ENCODE results near the gene TMEM200A.

The TMEM200A gene

DNA sequence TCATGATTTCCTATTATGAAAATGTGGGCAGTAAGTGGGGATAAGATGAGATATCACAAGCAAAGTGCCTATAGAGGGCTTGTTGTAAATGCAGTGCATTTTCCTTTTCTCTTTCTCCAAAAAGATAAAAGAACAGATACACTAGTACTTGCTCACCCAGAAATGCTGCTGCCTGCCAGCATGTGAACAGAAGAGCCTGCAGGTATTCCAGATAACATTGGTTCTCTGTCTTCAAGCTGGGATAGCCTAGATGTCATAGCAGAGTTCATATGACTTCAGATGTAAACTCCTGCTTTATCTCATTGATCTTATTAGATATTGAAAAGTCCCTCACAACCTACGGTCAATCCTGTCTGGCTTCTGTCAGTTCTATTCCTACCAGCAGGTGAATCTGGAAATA, 123.7 kb downstream of the TMEM200A start:
- no peak for DNase-seq (ENCODE audit: low spot score)
